Bladder microvascular endothelial cell (primary cell): Measurements from ENCODE around the gene BET1. TPM values are rescaled to one million over a fixed set of nuclear protein-coding genes. Genes with fewer than 3 reads are reported as not detected.

Experiments
- total RNA-seq: library from RNA; depleted of rRNA; stranded (reverse); fragments of >200 nt; gene quantifications from 2 replicates; pipeline ENCODE4 v1.2.3, GENCODE V29; 2014

BET1 gene
- total RNA-seq, result 20.6 and 37.4 TPM in 2 replicates

GRCh38 chr7:94004024-94004951 lies at the start of gene BET1:
Gene BET1, minus strand, starts transcription at chr7:94004355. Its CDS starts 139 bp downstream, at chr7:94004216.

Other genes starting within 250 kb of the BET1 start
- 35.0 and 81.8 TPM in 2 replicates for gene TFPI2, start 113.6 kb downstream of the BET1 start, total RNA-seq
- gene GNGT1, start 97.8 kb downstream of the BET1 start, total RNA-seq, result not detected in 2 replicates
- gene GNG11, start 82.6 kb downstream of the BET1 start, total RNA-seq, result 235 and 256 TPM in 2 replicates